Thoracic aorta (tissue), 2 donors: ENCODE results near the gene LIN28B. TPM values are rescaled to one million over a fixed set of nuclear protein-coding genes. Genes with fewer than 3 reads are reported as not detected.

Experiments used
- ATAC-seq: fragments of 150-250 bp; one replicate; pipeline ENCODE4 v1.8.0; 2017; ENCODE audit warnings: low read depth; ENCODE audit not compliant: insufficient number of reproducible peaks, low FRiP score
- DNase-seq: peaks from one replicate; pipeline ENCODE4 v3.0.0-alpha.2; 2020; ENCODE audit warnings: low spot score
- H3K27ac ChIP-seq, 2 donors: fragments of 200-600 bp; sonication (generic); 1 replicate in 1 of 2; 2 replicates in 1 of 2; pipeline ENCODE4 v1.5.1; 2016; ENCODE audit warnings: mild to moderate bottlenecking in 2 of 2, moderate library complexity in 2 of 2
- H3K27me3 ChIP-seq: fragments of 200-600 bp; sonication (generic); replicated peaks from 2 replicates; pipeline ENCODE4 v1.6.0; 2016; ENCODE audit warnings: mild to moderate bottlenecking; ENCODE audit not compliant: insufficient read depth
- H3K36me3 ChIP-seq: fragments of 200-600 bp; sonication (generic); one replicate; pipeline ENCODE4 v1.5.1; 2016
- H3K4me1 ChIP-seq, 2 donors: fragments of 200-600 bp; sonication (generic); 1 replicate in 1 of 2; 2 replicates in 1 of 2; pipeline versions ENCODE4 v1.5.1 to v1.6.0; 2016; ENCODE audit warnings: low read depth in 2 of 2, mild to moderate bottlenecking in 1 of 2; ENCODE audit not compliant: control insufficient read depth in 1 of 2
- H3K4me3 ChIP-seq: fragments of 200-600 bp; sonication (generic); 2 replicates; pipeline ENCODE4 v1.5.1; 2016; ENCODE audit warnings: mild to moderate bottlenecking
- H3K9me3 ChIP-seq: fragments of 200-600 bp; sonication (generic); 2 replicates; pipeline ENCODE4 v1.5.1; 2016
- total RNA-seq, 2 donors: library from RNA; depleted of rRNA; stranded (reverse); fragments of >200 nt; gene quantifications; one replicate each; pipeline versions ENCODE4 v1.1.0 to v1.2.3, GENCODE V29; 2016
- TF ChIP-seq, protein P1 (sequence below): fragments of 200-600 bp; sonication (generic); IDR thresholded peaks from one replicate; pipeline ENCODE4 v1.5.1; 2019; ENCODE audit warnings: antibody characterized with exemption

The LIN28B gene
- total RNA-seq, 2 donors from 2014 or later, result not detected

DNA sequence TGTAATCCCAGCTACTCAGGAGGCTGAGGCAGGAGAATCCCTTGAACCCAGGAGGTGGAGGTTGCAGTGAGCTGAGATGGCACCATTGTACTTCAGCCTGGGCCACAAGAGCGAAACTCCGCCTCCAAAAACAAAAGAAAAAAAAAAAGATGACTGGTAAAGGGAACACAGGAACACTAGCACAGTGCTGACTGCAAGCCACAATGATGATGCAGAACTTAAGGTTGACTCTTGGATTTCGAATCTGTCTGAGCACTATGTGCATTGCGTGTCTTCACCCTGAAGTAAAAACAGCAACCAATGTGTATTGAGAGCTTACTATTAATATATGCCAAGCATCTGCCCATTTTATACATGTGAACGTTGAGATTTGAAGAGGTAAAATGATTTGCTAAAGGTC, 27.6 kb upstream of the LIN28B start:
- Histone ChIP-seq H3K27ac (no peak overlapping the region), H3K36me3 (no peaks in the 10 kb centered on the region), H3K4me3 (no peak overlapping the region), H3K27me3 (peaks cover 3% of the 10 kb centered on the region), H3K9me3 (no peaks in the 10 kb centered on the region), H3K4me1 (no peaks in the 10 kb centered on the region)
- ATAC-seq, result no peak
- TF ChIP-seq, protein P1, sequence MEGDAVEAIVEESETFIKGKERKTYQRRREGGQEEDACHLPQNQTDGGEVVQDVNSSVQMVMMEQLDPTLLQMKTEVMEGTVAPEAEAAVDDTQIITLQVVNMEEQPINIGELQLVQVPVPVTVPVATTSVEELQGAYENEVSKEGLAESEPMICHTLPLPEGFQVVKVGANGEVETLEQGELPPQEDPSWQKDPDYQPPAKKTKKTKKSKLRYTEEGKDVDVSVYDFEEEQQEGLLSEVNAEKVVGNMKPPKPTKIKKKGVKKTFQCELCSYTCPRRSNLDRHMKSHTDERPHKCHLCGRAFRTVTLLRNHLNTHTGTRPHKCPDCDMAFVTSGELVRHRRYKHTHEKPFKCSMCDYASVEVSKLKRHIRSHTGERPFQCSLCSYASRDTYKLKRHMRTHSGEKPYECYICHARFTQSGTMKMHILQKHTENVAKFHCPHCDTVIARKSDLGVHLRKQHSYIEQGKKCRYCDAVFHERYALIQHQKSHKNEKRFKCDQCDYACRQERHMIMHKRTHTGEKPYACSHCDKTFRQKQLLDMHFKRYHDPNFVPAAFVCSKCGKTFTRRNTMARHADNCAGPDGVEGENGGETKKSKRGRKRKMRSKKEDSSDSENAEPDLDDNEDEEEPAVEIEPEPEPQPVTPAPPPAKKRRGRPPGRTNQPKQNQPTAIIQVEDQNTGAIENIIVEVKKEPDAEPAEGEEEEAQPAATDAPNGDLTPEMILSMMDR, result no peak
- DNase-seq, result no peak

GRCh38 chr6:104930939-104931338, 26.0 kb upstream of the LIN28B start:
- Histone ChIP-seq H3K4me3 (no peak overlapping the region), H3K9me3 (no peaks in the 10 kb centered on the region), H3K4me1 (no peaks in the 10 kb centered on the region), H3K27me3 (peaks cover 3% of the 10 kb centered on the region), H3K27ac (no peak overlapping the region), H3K36me3 (no peaks in the 10 kb centered on the region)
- ATAC-seq, result no peak
- DNase-seq, result no peak
- TF ChIP-seq, protein P1, result no peak

- H3K27ac ChIP-seq, result no peak overlapping the region
- H3K27me3 ChIP-seq, result peaks cover 5% of the 10 kb centered on the region
- ATAC-seq (no peak), DNase-seq (no peak)
- H3K4me1 ChIP-seq, result peaks cover 0 to 7% of the 10 kb centered on the region in 2 donors
- no peaks in the 10 kb centered on the region for H3K36me3 ChIP-seq
- TF ChIP-seq, protein P1, result no peak
- H3K9me3 ChIP-seq, result no peaks in the 10 kb centered on the region
- H3K4me3 ChIP-seq, result no peak overlapping the region
These were observed 20.0 kb upstream of the LIN28B start for GRCh38 chr6:104936766-104937535.

GRCh38 chr6:104940238-104940892, 16.5 kb upstream of the LIN28B start:
- DNase-seq (no peak), ATAC-seq (no peak)
- TF ChIP-seq, protein P1, result no peak
- Histone ChIP-seq H3K4me1 (peaks cover 0 to 7% of the 10 kb centered on the region in 2 donors), H3K4me3 (peak overlapping the region; percentile 62), H3K27ac (no peak overlapping the region), H3K27me3 (peaks cover 9% of the 10 kb centered on the region), H3K36me3 (no peaks in the 10 kb centered on the region), H3K9me3 (no peaks in the 10 kb centered on the region)

- no peak overlapping the region for H3K27ac ChIP-seq
- H3K4me1 ChIP-seq, result peaks cover 0 to 7% of the 10 kb centered on the region in 2 donors
- no peaks in the 10 kb centered on the region for H3K36me3 ChIP-seq
- no peak for ATAC-seq
- peak overlapping the region; percentile 62 for H3K4me3 ChIP-seq
- DNase-seq, result no peak
- peaks cover 9% of the 10 kb centered on the region for H3K27me3 ChIP-seq
- H3K9me3 ChIP-seq, result no peaks in the 10 kb centered on the region
- TF ChIP-seq, protein P1, result peak; percentile 17
These were observed 15.8 kb upstream of the LIN28B start for GRCh38 chr6:104940893-104941728.
